HG02571 (cell line): ENCODE data around the gene MAFF.
A peak's percentile ranks its signal among the peaks of the same experiment; 100 is the strongest.
"Not testable (repeated sequence)": the region's sequence is repeated elsewhere in the genome, so short reads cannot be mapped to it uniquely, and the experiment has no call there.

Source experiments
- ATAC-seq: cut with Tn5 transposase; IDR thresholded peaks from one replicate; pipeline ENCODE4 v1.9.1; 2021; ENCODE audit warnings: mild to moderate bottlenecking, moderate library complexity; ENCODE audit not compliant: unreplicated experiment

Gene MAFF

GRCh38 chr22:38177044-38177443, 24.8 kb upstream of the MAFF start:
- no peak for ATAC-seq

DNA sequence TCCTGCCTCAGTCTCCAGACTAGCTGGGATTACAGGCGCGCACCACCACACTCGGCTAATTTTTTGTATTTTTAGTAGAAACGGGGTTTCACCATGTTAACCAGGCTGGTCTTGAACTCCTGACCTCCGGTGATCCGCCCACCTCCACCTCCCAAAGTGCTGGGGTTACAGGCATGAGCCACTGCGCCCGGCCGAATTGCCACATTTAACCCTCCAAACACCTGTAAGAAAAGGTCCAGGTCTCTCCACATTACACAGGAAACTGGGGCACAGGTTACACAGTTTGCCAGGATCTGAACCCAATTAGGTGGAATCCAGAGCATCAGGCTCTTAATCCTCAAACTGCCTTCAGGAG, 24.2 kb upstream of the MAFF start:
- ATAC-seq: not testable (repeated sequence)

DNA sequence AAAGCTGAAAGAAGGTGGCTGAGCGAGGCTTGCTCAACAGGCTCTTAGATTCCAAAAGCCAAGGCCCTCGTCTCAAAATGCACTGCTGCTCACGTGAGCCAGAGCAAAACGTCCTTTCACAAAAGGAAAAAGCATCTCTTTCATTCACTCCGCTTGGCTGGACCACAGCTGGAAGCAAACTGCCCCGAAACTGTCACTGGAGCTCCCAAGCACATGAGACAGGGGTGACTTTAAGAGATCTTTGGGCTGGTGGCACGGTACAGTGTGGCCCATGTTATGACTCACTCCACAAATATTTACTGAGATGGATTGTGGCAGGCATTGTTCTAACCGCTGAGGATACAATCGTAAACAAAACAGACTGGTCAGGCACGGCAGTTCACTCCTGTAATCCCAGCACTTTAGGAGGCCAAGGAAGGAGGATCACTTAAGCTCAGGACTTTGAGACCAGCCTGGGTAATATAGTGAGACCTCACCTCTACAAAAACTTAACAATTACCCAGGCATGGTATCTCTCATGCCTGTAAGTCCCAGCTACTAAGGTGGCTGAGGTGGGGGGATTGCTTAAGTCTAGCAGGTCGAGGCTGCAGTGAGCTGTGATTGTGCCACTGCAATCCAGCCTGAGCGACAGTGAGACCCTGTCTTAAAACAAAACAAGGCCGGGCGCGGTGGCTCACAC, 23.7 kb upstream of the MAFF start:
- no peak for ATAC-seq

DNA sequence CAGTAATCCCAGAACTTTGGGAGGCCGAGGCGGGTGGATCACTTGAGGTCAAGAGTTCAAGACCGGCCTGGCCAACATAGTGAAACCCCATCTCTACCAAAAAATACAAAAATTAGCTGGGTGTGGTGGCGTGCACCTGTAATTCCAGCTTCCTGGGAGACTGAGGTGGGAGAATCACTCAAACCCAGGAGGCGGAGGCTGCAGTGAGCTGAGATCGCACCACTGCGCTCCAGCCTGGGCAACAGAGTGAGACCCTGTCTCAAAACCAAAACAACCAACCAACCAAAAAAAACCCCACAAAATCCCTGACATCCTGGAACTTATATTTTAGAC, 23.2 kb upstream of the MAFF start:
- not testable (repeated sequence) for ATAC-seq

DNA sequence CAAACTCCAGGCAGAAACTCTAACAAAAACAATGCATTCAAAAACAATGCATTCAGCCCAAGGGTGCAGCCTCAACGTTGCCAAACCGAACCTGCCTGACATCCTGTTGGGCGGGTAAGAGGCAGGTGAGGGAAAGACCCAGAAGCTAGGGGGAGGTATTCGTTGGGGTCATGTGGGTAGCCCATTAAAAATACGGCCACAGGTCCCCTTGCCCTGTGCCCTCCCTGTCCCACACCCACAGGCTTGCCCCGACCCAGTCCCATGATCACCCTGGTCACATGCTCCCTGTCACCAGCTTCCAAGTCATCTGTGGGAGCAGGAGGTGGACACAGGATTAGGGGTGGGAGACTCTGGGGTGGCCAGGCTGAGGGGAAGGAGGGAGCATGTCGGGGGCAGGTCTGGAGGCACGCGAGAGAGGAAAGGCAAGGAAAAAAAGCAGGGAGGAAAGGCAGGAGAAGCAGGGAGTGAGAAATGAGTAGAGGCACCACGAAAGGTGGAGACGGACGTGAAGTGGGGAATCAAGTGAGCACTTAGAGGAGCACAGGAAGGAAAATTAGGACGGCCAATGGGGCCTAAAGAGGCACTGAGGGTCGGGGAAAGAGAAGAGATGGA, 20.8 kb upstream of the MAFF start:
- no peak for ATAC-seq

DNA sequence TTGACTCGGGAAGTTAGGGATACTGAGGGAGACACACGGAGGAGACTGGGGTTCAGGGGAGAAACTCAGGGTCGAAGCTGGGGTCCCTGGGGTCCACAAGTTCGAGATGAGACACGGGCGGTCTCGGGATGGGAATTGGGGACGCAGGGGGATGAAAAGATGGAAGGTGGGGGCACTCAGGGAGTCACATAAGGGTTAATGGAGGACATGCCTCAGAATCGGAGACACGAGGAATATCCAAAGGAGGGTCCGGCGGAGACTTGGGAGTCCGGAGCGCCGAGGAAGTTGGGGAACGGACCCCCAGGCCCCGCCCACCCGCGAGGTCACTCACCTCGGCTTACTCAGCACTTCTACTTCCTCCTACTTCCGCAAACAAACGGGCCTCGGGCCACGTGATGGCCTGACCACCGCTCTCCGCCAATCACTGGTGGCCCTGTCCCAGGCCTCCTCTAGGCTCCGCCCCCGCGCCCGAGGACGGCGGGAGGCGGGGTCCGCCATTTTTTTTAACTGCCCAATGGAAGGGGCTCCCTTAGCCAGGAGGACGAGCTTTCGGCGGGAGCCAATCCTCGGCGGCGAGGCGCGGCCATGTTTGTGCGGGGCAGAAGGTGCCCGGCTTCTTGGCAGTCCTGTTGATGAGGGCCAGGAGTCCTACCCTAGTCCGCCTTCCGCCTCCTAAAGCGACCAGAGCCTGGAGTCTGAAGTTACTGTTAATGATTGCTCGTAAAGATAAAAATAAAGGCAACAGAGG, 20.2 kb upstream of the MAFF start, which contains the start of gene PLA2G6:
PLA2G6 (minus strand) TSS at position 378 of the 748 bp plus-strand sequence. CDS start 12,404 bp downstream, outside the sequence.
- ATAC-seq: peak; percentile 78

DNA sequence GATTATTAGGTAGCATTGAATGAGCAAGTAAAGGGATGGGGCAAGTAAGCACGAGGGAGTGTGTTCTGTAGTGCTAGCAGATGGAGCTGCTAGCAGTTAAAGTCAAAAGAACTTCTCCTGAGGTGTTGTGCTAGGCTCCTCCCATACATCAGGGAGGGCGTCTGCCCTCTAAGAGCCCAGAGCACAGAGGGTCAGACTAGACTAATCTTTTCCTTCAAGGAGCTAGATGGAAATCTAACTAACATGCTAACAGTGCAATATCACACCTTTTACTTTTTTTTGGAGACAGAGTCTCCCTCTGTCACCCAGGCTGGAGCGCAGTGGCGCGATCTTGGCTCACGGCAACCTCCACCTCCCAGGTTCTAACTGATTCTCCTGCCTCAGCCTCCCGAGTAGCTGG, 17.0 kb upstream of the MAFF start:
- ATAC-seq: no peak

DNA sequence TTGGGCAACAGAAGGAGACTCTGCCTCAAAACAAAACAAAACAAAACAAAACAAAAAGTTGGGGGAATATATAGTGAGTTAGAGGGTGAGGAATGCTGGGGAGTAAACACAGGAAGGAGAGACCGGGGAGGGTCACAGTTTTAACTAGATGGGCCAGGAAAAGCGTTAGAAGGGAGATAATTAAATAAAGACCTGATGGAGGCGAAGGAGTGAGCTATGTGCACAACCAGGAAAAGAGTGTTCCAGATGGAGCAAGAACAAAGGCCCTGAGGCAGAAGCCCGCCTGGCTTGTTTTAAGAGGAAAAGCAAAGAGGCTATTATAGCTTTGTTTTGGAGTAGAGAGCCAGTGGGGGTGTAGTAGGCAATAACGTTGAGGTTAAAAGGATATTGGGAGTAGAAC, 15.4 kb upstream of the MAFF start:
- no peak for ATAC-seq

DNA sequence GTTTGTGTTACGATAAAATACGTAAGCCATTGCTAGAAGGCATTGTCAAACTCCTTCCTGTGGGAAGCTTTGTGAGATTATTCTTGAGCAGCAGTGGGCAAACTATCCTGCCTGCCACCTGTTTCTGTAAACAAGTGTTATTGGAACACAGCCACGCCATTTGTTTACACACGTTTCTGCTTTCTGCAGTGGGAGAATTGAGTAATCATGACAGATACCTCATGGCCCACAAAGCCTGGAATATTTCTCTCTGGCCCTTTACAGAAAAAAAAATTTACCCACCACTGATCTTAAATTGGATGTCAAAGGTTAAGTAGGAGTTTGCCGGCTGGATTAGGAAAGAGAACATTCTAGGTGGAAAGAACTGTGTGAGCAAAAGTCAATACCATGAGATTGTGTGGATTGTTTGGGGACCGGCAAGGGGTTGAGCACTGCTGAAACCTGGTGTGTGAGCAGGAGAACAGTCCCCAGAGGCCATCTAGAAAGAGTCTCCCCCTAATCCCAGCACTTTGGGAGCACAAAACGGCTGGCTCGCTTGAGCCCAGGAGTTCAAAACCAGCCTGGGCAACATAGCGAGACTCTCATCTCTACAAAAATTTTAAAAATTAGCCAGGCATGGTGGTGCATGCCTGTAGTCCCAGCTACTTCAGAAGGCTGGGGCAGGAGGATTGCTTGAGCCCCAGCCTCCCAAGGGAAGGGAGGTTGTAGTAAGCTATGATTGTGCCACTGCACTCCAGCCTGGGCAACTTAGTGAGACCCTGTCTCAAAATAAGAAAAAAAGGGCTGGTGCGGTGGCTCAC, 14.2 kb upstream of the MAFF start:
- ATAC-seq: no peak

GRCh38 chr22:38189104-38189503, 12.7 kb upstream of the MAFF start:
- ATAC-seq: no peak

DNA sequence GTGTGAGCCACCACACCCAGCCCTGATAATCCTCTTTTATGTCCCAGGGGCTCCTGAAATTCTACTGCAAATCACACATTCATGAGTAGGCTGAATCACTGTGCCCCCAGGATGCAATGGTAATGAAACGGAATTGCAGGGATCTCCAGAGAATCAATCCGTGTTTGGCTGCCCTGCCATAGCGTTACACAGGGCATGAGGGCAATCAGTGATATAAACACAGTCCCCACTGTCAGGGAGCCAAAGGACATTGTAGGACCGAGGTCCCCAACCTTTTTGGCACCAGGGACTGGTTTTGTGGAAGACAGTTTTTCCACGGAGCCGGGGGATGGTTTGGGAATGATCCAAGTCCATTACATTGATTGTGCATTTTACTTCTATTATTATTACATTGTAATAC, 11.2 kb upstream of the MAFF start:
- ATAC-seq: no peak

- ATAC-seq: no peak
These were observed 10.7 kb upstream of the MAFF start for GRCh38 chr22:38191055-38191454.

DNA sequence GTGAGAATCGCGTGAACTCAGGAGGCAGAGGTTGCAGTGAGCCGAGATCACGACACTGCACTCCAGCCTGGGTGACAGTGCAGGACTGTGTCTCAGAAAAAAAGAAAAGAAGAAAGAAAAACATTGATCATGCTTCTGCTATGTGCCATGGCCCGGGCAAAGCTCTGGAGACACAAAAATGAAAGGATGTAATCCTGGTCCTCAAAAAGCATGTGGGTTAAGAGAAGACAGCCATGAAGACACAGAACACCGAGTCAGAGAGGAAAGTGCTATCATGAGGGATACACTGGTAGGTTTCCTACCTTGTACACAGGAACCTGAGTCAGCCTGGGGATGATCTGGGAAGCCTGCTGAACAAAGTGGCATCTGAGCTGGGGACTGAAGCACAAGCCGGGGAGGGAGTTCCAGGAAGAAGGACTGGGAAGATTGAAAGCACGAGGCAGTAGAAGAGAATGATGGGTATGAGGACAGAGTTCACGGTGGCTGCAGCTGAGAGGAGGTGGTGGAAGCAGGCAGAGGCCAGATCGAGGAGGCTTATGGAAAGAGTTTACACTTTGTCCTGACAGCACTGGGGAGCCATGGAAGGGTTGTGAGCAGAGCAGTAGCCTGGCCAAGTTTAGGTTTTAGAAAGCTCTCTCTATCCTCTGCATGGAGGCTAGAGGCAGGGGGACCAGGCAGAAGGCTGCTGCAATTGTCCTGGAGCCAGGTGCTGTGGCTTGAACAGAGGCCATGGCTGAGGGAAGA, 9.9 kb upstream of the MAFF start:
- ATAC-seq: no peak

DNA sequence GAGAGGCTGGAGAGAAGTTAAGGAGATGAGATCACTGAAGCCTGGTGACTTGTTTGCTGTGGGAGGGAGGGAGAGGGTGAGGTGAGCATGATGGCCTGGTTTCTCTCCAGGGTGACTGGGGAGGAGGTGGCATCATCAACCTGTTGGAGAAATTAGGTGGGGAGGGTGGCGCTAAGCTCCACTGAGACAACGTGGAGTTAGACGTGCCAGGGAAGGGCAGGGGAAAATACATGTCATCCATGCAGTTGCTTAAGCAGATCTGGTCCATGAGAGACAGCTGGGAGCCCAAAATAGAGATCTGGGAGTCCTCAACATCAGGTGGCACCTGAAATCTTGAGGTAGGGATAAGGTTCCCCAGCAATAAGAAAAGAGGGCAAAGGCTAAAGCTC, 9.3 kb upstream of the MAFF start:
- ATAC-seq: no peak

DNA sequence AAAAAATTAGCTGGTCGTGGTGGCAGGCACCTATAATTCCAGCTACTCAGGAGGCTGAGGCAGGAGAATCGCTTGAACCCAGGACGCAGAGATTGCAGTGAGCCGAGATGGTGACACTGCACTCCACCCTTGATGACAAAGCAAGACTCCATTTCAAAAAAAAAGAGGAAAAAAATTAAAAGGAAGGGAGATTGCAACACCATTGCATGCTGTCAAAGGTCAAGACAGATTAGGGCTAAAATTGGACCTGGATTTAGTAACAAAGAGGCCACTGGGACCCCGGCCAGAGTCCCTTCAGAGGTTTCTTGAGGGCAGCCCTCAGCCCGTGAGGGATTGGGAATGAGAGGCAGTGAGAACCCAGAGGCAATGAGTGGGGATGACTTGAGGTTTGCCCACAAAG, 8.2 kb upstream of the MAFF start:
- no peak for ATAC-seq

DNA sequence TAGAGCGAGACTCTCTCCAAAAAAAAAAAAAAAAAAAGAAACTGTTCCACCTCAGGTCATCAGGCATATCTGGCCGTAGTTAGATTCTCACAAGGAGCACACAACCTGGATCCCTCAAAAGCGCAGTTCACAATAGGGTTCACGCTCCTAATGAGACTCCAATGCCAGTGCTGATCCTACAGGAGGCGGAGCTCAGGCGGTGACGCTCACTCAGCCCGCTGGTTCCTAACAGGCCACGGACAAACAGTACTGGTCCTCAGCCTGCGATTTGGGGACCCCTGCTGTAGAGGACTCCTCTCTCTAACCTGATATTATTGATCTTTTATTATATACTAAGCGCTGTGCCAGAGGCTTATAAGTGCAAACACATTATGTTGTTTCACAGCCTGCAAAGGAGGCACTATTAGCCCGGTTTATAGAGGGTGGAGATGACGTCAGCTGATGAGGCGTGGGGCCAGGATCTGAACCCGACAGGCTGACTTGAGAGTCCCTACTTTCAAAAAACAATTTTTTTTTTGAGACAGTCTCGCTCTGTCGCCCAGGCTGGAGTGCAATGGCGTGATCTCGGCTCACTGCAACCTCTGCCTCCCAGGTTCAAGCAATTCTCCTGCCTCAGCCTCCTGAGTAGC, 4.9 kb upstream of the MAFF start:
- no peak for ATAC-seq

DNA sequence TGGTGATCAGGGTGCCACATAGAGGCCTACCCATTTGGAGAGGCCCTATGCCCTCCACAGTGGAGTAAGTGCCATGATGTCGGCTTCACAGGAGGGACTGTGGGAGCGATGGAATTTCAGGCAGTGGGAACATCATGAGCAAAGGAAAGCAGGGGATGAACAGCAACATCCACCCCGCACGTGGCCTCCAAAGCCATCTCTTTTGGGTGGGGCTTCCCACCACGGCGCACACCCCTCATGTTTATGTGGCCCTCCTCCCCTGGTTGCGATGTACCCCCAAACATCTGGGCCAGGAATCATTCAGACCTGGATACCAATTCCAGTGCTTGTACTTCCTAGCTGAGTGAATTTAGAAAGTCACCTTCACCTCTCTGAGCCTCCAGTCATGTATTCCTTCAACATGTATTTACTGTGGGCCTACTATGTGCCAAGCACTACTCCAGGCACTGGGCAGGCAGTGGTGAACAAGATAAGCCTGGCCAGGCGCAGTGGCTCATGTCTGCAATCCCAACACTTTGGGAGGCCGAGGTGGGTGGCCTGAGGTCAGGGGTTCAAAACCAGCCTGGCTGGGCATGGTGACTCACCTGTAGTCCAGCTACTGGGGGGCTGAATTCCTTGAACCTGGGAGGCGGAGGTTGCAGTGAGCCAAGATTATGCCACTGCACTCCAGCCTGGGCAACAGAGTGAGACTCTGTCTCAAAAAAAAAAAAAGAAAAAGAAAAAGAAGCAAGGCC, 1.8 kb upstream of the MAFF start:
- ATAC-seq: no peak

- ATAC-seq: peak; percentile 1
These were observed 453 bp upstream of the MAFF start for GRCh38 chr22:38201371-38201710.

GRCh38 chr22:38202437-38203089, 769 bp downstream of the MAFF start:
- peak; percentile 22 for ATAC-seq
